ENCODE measurements around the gene TENT4A.
A peak's percentile ranks its signal among the peaks of the same experiment; 100 is the strongest.

The TENT4A gene

GRCh38 chr5:6718161-6718681 lies 5.0 kb downstream of the TENT4A start:
- no peak for DNase-seq

- DNase-seq, result no peak
Measured at GRCh38 chr5:6718718-6719117, 5.5 kb downstream of the TENT4A start.

DNA sequence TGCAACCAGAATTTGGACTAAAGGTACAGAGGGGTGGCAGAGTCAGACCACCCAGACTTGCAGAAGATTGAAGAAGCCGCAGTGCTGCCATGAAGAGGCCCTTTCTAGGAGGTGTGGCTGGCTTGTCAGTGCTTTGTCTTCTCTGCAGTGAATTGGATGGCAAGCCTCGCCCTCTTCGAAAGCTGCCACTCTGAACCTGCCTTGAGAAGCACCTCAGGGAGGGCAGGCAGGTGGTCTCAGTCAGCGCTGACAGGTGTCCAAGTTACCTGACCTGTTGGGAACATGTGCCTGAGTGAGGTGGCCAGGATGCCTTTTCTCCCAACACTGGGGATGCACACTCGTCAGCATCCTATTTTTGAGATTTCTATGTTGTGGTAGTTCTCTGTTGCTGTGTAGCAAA lies 6.2 kb downstream of the TENT4A start:
- no peak for DNase-seq

DNA sequence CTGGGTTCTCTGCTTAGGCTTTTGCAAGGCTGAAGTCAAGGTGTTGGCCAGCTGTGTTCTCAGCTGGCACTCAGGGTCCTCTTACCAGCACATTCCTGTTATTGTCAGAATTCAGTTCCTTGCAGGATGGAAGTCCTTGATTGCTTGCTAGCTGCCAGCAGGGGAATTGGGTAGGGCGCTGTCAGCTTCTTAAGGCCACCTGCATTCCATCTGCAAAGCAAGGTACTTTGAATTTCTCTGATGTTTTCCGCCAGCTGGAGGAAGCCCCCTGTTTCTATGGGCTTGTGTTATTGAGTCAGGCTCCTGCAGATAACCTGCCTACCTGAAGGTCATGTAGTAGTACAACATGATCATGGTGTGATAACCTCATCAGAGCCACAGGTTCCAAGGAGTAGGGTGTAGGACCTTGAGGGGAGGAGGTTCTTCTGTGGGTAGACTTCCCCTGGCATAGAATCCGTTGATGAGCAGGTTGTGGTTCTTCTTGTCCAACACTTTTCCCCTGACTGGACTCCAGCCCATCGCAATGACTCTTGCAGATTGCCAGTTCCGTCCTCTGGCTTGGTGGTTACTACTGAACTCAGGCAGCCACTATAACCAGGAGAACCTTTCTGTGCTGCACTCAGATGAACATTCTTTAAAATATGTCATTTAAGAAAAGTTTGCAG lies 6.8 kb downstream of the TENT4A start:
- DNase-seq, result no peak

DNA sequence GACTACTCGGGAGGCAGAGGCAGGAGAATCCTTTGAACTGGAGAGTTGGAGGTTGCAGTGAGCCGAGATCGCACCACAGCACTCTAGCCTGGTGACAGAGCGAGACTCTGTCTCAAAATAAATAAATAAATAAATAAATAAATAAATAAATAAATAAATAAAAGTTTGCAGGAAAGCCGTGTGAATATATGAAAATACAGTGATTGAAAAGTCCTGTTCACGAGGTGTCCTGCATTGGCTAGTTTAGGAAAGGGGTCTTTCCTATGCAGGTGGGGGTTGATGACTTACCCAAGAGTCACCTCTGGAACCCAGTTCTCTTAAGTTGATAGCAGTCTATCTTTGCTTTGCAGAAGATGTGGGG lies 7.3 kb downstream of the TENT4A start:
- DNase-seq, result no peak

GRCh38 chr5:6721442-6721841 lies 8.2 kb downstream of the TENT4A start:
- DNase-seq, result no peak

DNA sequence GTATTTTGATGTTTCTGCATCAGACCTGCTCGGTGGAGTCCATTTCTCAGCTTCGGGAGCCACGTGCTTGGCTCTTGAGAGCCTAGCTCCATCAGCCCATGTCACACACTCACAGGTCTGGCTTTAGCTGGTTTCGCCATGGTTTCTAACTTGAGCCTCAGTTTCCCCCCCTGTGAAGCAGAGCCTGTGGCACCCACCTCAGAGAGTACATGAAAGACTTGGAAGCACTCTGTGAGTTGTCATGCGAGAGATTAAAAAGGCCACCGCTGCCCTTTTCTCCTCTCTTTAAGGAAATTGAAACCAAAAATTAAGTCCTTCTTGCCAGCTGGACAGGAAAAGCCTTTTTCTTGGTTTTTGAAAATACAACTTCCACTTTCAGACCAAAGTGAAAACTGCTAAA lies 8.8 kb downstream of the TENT4A start:
- DNase-seq, result no peak

- no peak for DNase-seq
Measured at GRCh38 chr5:6723122-6723815, 10.0 kb downstream of the TENT4A start.

- DNase-seq, result no peak
Measured at GRCh38 chr5:6723816-6724300, 10.6 kb downstream of the TENT4A start.

GRCh38 chr5:6724321-6724929 lies 11.2 kb downstream of the TENT4A start:
- DNase-seq, result no peak

GRCh38 chr5:6725421-6725820 lies 12.2 kb downstream of the TENT4A start:
- DNase-seq, result peak; percentile 19

- DNase-seq, result no peak
Measured at GRCh38 chr5:6726006-6726405, 12.8 kb downstream of the TENT4A start.

GRCh38 chr5:6727231-6727630 lies 14.0 kb downstream of the TENT4A start:
- no peak for DNase-seq

DNA sequence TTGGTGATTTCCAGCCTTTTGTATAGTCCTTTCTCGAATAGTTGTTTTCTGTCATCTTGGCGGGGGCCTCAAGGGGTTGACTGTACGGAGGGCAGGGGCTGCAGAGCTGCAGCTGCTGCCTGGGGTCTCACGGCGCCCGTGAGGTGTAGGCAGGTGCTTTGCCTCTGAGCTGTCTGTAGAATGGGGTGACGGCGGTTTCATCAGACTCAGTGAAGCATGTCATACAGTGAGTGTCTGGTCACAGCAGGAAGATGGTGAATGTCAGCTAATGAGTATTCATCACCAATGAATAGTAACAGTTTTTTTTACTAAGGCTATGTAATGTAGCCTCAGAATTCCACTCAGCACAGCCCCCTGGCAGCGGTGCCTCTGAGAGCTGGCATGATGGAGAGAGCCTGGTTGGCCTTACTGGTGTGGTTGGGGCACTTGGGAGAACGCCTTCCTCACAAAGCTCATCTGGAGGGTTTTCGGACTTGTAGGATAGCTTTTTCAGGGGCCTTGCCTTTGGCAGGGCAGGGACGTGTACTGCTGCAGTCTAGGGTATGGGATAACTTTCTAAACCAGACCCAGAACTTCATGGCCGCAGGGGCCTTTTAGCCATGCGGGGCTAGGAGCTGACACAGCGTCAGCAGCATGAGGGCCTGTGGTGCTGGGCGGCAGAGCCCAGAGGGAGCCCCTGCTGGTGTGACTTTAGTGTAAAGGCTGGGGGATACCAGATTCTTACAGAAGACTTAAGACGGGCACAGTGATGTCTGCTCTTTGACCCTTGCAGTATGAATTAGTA lies 15.0 kb downstream of the TENT4A start:
- DNase-seq, result no peak

GRCh38 chr5:6728795-6729183 lies 15.6 kb downstream of the TENT4A start:
- DNase-seq, result no peak

- no peak for DNase-seq
Measured at GRCh38 chr5:6729386-6730310, 16.4 kb downstream of the TENT4A start.

GRCh38 chr5:6730407-6730806 lies 17.2 kb downstream of the TENT4A start:
- no peak for DNase-seq

- DNase-seq, result no peak
Measured at GRCh38 chr5:6730807-6731206, 17.6 kb downstream of the TENT4A start.

DNA sequence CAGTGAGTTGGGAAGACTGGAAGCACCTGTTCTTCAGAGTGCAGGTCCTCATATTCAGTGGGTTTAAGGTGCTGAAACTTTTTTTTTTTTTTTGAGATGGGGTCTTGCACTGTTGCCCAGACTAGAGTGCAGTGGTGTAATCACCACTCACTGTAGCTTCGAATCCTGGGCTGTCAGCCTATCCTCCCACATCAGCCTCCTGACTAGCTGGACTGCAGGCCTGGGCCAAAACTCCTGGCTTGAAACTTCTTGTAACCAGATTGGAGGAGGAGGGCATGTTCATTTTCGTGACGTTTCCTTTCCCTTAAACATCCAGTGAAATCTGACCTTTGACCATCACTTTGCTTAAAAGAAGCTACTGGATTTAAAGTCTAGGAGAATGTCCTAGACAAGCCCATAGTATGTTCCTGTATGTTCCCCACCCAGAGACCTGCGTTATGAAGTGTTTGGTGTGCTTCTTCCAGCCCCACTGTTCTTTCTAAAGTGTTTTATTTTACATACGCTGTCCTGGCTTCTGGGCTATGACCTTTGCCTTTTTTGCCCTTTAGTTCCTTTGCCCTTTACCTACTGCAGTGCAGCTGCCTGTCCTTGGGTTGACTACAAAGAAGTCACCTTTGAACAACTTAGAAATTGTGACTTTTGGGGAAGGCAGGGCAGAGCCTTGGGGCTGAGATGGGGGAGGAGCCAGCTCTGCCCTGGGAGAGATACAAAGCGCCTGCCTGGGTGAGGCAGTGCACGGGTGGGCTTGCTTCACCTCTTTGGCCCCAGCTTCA lies 18.4 kb downstream of the TENT4A start:
- no peak for DNase-seq

DNA sequence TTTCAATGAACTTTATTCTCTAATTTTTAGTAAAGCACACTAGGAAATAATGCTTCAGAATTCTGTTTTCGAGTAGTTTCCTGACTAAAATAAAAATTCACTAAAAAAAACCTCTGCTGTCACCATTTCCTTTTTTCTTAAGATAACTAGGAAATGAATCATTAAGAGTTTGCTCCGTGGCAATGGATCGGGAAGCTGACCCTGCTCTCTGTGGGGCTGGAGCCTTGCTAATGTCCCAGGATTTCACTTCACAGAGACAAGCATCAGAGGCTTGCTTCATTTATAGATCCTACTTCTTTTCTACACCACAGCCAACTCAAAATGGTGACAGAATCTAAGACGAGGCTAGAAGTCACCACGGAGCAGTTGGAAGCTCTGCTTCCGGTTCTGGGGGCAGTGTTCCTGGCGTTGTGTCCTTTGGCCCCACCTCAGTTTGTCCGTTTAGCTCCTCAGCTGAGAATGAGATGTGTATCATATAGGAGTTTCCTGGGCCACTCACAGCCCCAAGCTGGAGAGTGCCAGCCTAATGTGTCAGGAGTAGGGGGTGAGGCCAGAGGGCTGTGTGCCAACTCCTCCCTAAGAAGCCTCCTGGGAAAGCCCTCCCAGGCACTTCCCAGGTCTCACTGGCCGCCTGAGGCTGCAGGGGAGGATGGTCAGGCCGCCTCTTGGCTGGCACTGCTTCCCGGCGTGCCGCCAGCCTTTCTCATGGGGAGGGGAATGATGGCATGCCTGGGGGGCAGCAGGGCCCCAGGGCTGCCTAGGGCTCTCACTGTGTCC lies 19.6 kb downstream of the TENT4A start:
- peak; percentile 83 for DNase-seq
